Measurements from ENCODE around the gene PCDH9.

The PCDH9 gene

GRCh38 chr13:66958611-66959010 is 271.5 kb downstream of the PCDH9 start:
- DNase-seq: no peak

GRCh38 chr13:66952507-66952906 is 277.6 kb downstream of the PCDH9 start:
- DNase-seq: no peak

DNA sequence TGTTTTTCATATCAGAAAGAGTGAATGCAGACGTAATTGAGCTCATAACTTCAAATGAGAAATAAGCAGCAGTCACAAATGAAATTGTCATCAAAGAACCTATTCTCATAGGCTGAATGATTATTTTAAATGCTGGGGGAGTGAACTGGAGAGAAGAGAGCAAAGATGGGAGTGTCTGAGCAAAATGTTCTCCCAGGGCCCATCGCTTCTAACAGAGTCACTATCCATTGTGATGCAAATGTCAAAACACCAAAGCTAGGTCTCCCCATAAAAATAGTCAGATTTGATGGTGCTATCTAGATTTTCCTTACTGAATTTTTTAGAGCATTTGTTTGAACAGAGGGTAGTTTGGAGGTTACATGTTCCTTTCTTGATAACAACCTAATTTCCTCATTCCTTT is 278.7 kb downstream of the PCDH9 start:
- no peak for DNase-seq

- DNase-seq: no peak
Measured at GRCh38 chr13:66950666-66951065, 279.5 kb downstream of the PCDH9 start.

DNA sequence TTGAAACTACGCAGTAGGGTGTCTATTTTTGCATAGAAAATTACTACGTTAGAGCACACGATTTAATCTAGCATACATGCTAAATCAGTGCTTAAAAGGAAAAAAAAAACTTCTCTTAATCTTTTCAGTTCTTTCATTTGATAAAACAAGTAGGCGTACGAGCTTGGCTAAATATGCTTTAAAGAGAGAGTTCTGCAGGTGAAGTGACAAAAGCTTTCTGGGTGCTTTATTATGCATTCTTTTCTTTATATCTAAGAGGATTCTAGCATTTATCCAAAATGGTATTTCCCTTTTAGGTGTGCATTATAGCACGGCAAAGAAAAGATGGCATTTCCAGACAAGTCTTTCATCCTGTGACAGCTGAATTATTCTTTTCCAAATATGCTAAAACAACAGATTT is 281.2 kb downstream of the PCDH9 start:
- no peak for DNase-seq

- no peak for DNase-seq
Measured at GRCh38 chr13:66943530-66943929, 286.6 kb downstream of the PCDH9 start.

DNA sequence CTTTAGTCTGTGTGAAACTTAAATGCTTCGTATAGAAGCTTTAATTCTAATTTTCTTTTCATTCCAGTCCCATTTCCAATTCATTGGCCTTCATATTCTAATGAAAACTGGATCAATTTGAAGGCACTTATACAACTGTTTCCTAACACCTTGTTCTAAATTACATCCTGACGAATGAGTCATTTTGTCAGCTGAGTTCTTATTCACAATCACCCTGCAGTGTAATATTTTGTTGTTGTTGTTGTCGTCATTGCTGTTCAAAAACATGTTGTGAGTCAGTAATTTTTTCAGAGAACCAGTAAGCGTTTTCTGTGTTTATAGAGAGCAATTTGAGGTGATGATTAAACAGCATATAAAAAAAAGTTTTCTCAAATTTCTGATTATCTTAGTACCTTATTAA is 290.0 kb downstream of the PCDH9 start:
- no peak for DNase-seq

GRCh38 chr13:66937423-66937822 is 292.7 kb downstream of the PCDH9 start:
- no peak for DNase-seq

DNA sequence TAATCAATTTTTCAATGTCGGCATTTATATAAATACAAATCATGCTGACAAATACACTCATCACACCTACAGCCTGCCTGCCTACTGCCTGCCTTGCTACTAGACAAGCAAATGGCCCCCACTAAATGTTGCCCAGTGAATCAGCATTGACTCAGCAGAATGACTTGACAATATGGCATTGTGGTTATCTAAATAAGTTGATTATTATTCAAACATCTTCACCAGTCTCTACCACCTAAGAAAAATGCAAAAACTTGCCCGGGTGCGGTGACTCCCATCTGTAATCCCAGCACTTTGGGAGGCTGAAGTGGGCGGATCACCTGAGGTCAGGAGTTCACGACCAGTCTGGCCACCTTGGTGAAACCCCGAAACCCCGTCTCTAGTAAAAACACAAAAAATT is 296.1 kb downstream of the PCDH9 start:
- DNase-seq: peak; percentile 80

- DNase-seq: no peak
Measured at GRCh38 chr13:66933527-66933926, 296.6 kb downstream of the PCDH9 start.

GRCh38 chr13:66927562-66927961 is 302.6 kb downstream of the PCDH9 start:
- no peak for DNase-seq

- no peak for DNase-seq
Measured at GRCh38 chr13:66926851-66927524, 303.1 kb downstream of the PCDH9 start.

- DNase-seq: no peak
Measured at GRCh38 chr13:66926200-66926850, 303.8 kb downstream of the PCDH9 start.

- no peak for DNase-seq
Measured at GRCh38 chr13:66922444-66922843, 307.7 kb downstream of the PCDH9 start.

- no peak for DNase-seq
Measured at GRCh38 chr13:66921437-66921836, 308.7 kb downstream of the PCDH9 start.

GRCh38 chr13:66915596-66916185 is 314.4 kb downstream of the PCDH9 start:
- DNase-seq: peak; percentile 40

GRCh38 chr13:66914155-66914554 is 316.0 kb downstream of the PCDH9 start:
- DNase-seq: no peak

GRCh38 chr13:66911411-66911939 is 318.7 kb downstream of the PCDH9 start:
- DNase-seq: no peak

- no peak for DNase-seq
Measured at GRCh38 chr13:66899955-66900354, 330.2 kb downstream of the PCDH9 start.

GRCh38 chr13:66896933-66897332 is 333.2 kb downstream of the PCDH9 start:
- no peak for DNase-seq

DNA sequence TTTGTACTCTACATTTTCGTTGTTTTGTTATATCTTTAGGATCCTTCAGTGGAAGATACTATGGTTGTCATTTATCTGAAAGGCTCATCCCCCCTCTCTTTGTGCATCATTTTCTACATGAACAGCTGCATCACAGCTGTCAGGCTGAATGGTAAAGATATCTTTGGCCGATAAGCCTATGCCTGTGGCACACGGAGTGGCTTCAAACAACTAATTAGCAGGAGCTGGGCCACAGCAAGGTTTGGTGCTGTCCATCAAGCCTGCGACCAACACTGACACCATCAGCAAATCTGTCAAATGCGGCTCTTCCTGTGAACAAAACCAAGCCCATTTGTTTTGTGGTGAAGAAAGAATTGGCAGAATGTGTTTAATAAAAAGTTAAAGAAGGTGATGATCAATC is 334.4 kb downstream of the PCDH9 start:
- no peak for DNase-seq

GRCh38 chr13:66895320-66895719 is 334.8 kb downstream of the PCDH9 start:
- no peak for DNase-seq

GRCh38 chr13:66888698-66889097 is 341.4 kb downstream of the PCDH9 start:
- no peak for DNase-seq

DNA sequence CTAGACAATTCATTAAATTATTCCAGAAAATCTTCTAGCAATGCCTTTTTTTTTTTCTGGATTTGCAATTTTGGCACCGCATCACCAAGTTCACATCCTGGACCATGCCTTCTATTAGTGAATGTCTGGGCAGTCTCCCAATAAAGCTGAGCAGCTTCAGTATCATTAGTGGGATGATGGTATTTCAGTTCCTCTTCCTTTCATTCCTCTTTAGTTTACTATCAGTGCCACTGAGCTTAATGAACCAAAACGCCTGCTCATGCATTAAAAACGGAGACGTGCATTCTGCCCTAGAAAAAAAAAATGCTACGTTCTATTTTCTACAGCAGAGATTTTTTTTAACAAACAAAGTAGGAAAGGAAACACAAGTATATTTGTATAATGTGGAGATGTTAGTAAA is 343.0 kb downstream of the PCDH9 start:
- peak; percentile 40 for DNase-seq

Data from fibroblast of skin of right biceps (primary cell).